ENCODE results near the gene THBS3.
A peak's percentile ranks its signal among the peaks of the same experiment; 100 is the strongest.
"Not testable (repeated sequence)": the region's sequence is repeated elsewhere in the genome, so short reads cannot be mapped to it uniquely, and the experiment has no call there.

Gene THBS3

DNA sequence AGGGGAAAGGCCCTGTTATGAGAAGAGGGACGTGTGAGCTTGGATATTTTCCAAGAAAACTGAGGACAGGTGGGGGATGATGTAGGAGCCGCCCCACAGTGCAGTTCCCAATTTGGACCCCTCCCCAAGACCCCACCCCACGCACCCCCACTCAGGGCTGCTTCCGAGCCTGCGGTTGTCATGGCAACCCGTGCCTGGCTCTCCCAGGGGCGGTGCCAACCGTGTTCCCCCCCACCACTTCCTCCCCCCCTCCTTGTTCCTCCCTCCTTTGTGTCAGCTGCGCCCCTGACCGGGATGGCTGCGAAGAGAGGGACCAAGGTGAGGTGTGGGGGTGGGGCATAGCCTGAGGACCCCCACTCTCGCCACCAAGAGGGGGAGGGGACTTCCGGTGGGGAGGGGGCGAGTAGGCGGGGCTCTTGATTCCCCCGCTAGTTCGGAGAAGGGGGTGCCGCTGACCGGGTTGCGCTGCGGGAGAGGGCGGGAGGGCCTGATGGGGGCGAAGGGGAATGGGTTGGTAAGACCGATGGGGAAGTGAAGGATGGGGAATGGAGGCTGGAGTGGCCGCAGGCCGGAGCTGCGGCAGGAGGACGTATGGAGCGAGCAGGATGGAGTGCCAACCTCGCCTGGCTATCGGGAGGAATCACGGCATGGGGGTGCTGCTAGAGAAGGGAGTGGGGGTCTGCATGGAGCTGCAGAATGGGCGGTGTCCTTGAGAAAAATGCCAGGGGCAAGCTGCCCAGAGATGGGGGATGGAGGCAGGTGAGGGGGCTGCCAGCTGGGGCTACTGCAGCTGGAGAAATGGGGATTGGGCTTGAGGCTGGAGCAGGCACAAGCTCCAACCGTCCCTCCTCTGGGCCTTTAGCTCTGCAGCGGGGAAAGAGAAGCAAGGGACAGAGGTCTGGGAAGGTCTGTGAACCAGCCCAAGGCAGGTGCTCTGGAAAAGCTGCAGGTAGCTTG lies 33.1 kb downstream of the THBS3 start:
- DNase-seq (ENCODE audit: low read depth in 2 of 3, low spot score in 1 of 3): peak in 2 of 3 donors; percentile 34 to 35

DNA sequence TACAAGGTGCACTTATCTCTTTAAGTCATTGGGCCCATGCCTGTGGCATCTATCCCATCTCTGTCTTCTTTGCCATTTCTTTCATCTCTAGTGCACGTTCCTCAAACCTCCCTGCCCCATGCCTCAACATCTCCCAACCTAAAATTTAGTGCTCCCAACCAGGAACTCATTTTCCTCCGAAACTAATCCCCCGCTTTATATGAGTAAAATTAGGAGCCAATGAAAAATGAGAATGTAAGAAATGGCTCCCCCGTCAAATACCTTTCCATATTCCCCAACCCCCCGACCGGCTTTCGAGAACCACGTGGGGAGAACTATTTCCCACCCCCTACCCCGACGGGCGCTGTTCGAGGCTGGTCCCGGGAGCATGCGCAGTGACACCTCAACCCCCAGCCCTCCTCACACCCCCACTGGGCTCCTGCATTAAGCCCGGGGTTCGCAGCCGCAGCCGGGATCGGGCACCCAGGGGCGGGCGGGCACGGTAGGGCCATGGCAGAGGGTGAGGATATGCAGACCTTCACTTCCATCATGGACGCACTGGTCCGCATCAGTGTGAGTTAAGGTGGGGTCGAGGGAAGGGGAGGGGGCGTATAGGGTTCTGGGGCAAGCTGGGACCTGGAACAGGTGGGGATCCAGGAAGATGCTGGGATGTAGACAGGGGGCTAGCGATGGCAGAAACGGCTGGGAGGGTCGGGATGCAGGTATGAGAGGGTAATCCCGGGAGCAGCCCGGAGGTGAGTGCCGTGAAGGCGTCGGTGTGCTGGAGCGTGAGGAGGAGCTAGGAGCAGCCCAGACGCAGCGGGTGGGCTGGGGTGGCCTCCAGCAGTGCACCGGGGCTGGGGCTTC lies 34.0 kb downstream of the THBS3 start, which contains the start of gene TRIM46:
Gene TRIM46 (plus strand): TSS at position 372 of the 846 bp plus-strand sequence. CDS start 118 bp downstream, at position 490.
- DNase-seq (ENCODE audit: low read depth in 2 of 3, low spot score in 1 of 3): peak; percentile 60 to 67 (median 63)

DNA sequence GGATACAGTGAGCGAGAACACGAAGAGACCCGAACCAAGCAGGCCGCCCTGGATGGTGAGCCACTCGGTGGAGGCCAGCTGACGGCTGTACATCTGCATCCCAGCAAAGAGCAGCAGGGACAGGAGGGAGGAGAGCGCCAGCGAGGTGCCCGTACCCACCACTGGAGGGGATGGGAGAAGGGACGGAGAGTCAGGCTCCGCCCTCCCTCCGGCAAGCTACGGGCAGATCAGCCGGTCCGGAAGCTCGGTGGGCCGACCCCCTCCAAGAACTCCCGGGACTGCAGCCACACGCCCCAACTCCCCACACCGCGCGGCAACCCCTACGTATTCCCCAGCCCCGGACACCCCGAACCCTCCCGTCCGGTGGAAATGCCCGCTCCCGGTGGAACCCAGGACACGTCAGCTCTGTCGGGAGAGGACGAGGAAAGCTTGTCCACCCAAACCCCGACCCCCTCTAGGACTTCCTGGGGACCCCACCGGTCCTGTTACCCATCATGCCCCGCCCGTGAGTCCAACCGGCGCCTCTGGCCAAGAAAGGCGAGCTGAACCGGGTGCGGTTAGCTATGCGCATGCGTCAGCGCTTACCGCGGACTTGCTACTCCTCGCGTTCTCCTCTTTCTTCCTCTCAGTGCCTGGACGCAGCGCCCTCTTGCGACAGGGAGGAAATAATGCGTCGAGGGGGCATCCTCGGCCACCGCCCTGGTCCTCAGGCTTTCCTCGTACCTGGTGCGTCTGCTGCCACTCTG lies 34.8 kb downstream of the THBS3 start, which contains the start of gene KRTCAP2:
Gene KRTCAP2 (minus strand): TSS at position 573 of the 746 bp plus-strand sequence. CDS start 80 bp downstream, at position 493.
- DNase-seq (ENCODE audit: low read depth in 2 of 3, low spot score in 1 of 3): peak; percentile 92 to 94 (median 93)

DNA sequence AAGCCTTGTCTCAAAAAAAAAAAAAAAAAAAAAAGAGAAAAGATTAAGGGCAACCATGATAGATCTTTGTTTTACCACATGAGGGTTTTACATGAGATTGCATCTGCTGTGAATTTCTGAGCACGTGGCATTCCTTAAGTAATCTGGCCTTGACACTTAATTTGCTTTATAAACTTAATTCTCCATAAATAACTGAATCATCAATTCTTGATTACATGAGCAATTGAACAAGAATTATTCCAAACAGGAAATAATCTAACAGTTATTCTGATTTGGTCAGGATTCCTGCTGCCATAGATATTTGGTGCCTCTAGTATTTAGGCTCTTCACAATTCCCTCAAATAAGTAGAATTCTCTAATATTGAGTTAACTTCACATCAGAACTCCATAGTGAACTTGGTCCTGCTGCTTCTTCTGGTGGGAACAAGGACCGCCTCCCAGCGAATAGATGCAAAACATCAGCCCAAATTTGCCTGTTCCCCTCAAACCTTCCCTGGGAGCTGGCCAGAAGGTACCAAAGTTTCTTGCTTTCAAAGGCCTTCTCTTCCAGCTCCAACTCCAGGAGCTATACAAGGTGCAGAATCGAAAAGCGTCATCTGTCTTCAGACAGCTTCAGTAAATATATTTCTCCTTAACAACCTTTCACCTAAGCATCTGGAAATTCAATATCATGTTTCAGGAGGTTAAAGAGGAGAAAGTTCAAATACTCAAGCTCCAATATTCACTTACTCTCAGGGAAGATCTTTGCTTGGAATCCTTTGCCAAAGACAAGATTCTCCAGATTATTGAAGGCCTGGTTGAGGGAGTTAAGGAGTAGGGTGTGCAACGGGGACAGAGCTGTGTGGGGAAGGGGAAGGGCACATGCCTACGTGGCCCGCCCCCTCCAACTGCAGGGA lies 35.6 kb downstream of the THBS3 start:
- no peak for DNase-seq (ENCODE audit: low read depth in 2 of 3, low spot score in 1 of 3)

DNA sequence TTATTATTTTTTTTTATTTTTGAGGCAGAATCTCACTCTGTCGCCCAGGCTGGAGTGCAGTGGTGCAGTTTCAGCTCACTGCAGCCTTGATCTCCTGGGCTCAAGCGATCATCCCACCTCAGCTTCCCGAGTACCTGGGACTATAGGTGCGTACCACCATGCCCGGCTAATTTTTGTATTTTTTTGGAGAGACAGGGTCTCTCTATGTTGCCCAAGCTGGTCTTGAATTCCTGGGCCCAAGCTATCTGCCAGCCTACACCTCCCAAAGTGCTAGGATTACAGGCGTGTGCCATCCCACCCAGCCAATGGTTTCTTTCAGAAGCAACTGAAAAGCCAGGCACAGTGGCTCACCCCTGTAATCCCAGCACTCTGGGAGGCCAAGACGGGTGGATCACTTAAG lies 36.9 kb downstream of the THBS3 start:
- no peak for DNase-seq (ENCODE audit: low read depth in 2 of 3, low spot score in 1 of 3)

DNA sequence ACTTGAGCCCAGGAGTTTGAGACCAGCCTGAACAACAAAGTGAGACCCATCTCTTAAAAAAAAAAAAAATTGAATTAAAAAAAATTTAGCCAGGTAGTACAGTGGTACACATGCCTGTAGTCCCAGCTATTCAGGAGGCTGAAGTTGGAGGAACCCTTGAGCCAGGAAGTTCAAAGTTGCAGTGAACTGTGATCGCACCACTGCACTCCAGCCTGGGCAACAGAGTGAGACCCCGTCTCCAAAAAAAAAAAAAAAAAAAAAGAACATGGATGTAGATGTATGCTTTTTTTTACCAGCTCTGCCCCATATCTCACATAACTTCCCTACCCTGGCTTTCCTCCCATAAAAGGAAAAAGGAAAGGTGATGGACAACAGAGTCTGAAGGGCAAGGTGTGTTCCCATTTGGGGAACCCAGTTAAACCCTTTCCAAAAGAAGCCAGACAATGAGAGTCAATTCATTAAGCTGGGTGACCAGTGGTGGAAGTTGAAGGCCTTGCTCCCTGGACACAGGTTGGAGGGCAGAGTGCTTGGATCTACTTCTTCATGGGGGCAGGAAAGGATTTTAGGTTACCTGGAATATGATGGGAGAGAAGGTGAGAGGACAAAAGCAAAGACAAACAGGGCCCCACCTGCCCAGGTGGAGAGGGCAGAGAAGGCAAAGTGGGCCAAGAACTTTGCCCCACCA lies 37.5 kb downstream of the THBS3 start:
- DNase-seq (ENCODE audit: low read depth in 2 of 3, low spot score in 1 of 3): no peak

DNA sequence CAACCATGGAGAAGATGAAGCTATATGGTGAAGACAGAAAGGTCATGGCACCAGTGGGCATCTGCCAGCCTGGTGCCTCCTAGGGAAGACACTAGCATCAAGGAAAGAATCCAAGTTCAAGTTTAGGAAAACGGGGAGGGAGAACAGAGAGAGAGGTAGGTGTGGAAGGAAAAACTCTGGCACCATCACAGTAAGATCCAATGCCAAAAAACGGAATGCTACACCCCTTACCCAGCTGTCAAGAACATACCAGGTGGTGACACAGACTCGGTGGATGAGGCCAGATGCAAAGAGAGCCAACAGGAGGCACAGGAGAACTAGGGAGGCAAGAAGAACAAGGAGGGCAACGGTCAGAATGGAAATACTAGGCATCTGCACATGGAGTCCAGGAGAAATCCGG lies 38.2 kb downstream of the THBS3 start:
- DNase-seq (ENCODE audit: low read depth in 2 of 3, low spot score in 1 of 3): no peak

DNA sequence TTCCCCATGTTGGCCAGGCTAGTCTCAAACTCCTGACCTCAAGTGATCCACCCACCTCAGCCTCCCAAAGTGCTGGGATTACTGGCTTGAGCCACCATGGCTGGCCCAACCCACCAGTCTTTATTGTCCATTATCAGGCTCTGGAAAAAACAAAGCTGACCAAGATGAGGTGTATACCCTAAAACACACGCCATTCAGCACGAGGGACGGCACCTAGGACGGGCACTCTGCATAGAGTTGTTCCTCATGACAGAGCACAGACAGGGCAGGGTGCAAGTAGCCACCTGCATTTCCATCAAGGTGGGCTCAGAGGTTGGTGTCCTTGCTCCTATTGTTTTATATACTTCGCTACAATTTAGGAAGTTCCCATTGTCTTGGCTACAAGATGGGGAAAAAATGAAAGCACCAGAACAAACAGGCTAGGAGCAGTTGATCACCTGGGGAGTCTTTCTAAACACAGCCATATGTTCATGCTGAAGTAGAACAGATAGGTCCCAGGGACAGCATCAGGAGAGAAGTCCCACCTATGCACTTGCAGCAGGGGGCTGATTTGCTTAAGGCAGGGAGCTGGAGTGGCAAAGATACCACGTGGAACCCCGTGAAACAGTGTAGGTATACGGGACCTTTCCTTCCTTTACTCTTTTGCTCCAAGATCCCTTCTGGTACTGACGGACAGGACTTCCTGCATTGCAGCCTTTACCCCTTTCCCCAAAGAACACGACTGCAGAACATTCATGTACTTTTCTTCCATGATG lies 39.1 kb downstream of the THBS3 start:
- DNase-seq (ENCODE audit: low read depth in 2 of 3, low spot score in 1 of 3): no peak

DNA sequence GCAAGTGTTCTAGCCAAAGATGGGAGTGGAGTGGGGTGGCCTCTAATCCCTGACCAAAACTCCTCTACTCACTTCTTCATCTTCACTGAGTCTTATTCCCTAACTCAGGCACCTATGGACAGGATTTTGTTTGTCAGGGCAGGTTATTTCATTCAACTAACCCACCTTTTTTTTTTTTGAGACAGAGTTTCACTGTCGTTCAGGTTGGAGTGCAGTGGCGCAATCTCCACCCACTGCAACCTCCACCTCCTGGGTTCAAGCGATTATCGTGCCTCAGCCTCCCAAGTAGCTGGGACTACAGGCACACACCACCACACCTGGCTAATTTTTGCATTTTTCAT lies 39.6 kb downstream of the THBS3 start:
- DNase-seq (ENCODE audit: low read depth in 2 of 3, low spot score in 1 of 3): not testable (repeated sequence)

DNA sequence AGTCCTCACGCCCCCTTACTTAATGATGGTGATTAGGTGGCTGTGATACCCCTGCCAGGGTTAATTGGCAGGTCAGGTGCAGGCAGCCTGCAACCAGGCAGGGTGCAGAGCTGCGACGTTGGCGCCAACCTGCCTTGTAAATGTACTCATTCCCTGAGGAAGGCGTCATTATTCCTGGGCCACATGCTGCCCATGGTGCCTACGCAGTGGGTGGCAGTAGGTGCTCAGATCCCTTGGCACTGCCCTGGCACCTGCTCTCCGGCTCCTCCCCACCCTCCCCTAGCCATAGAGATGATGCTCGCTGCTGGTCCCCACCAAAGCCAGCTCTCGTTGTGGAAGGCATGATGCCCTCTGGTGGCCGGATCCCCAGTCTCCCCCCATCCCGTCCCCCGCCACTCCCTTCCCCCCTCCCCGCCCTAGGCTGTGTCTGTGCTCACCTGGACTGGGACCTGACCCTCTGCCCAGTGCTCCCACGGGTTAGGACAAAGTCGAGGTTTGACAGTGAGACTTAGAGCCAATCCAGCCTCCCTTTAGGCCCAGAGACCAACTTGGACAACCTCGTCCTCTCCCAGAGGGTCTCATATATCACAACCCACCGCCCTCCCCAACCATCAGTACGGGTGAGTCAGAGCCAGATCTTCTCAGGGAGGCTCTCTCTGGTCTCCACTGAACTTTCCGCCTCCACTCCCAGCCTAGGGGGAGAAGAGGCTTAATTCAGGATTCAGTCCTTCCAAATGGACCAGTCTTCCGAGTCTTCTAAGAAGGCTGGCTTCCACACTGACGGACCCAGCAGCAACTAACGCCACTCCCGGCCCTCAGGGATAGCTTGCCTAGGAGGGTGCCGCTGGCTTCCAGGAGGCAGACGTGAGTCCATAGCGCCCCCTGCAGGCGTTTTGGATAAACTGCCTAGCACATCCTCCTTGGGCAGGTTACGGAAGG lies 40.3 kb downstream of the THBS3 start:
- peak; percentile 79 to 90 (median 82) for DNase-seq (ENCODE audit: low read depth in 2 of 3, low spot score in 1 of 3)

DNA sequence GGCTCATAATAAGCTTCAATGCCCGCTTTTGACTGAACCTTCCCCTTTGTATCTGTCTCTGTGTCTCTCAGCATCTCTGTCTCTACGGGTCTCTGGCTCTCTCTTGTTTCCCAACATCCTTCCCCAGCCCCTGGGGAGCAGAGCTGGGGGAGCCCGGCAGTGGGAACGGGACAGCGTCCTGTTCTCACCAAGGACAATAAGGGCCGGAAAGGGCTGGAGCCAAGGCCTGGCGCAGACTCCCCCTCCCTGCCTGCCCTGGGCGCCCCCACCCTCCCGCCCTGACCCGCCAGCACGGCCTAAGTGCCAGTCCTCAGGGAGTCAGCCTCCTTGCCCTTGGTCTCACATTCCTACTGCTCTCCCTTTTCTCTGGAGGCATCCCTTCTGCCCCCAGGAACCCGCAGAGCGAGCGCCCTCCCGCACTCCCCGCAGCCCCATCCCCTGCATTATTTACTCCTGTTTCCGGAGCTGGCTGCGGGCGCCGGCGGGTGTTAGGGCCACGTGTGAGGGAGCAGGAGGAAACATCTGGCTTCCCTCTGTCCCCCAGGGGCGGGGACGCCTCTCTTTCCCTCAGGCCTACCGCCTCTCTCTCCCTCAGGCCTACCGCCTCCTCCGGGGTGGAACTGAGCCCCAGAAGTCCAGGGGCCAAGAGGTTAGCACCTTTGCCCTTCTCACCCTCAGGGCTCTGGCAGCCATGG lies 41.1 kb downstream of the THBS3 start:
- no peak for DNase-seq (ENCODE audit: low read depth in 2 of 3, low spot score in 1 of 3)

DNA sequence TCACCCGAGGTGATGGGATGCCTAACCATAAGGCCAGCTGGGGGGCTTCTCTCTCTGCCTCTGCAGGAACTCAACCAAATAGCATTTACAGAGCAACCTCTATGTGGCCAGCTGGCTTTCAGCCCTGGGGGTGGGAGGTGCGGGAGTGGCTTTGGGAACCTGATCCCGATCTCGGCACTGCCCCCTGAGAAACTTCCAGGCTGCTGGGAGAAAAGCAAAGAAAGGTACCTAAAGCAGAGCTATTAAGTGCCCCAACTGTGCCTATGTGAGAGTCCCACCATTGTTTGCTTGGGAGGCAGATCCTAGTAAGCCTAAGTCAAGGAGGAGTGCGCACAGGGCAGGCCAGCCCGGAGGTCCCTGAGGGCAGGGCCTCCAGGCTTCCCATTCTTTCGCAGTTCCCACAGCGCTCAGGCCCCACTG lies 41.6 kb downstream of the THBS3 start:
- DNase-seq (ENCODE audit: low read depth in 2 of 3, low spot score in 1 of 3): no peak

DNA sequence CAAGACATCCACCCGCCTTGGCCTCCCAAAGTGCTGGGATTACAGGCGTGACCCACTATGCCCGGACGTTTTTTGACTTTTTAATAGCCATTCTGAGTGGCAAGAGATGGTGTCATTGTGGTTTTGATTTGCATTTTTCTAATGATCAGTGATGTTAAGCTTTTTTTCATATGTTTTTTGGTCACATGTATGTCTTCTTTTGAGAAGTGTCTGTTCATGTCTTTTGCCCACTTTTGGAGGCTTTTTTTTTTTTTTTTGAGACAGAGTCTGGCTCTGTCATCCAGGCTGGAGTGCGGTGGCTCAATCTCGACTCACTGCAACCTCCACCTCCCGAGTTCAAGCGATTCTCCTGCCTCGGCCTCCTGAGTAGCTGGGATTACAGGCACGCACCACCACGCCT lies 43.1 kb downstream of the THBS3 start:
- not testable (repeated sequence) for DNase-seq (ENCODE audit: low read depth in 2 of 3, low spot score in 1 of 3)

DNA sequence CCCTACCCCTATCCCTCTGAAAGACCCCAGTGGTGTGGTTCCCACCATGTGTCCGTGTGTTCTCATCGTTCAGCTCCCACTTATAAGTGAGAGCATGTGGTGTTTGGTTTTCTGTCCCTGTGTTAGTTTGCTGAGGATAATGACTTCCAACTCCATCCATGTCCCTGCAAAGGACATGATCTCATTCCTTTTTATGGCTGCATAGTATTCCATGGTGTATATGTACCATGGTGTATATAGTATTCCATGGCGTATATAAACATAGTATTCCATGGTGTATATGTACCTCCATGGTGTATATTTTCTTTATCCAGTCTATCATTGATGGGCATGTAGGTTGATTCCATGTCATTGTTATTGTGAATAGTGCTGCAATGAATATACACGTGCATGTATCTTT lies 43.9 kb downstream of the THBS3 start:
- not testable (repeated sequence) for DNase-seq (ENCODE audit: low read depth in 2 of 3, low spot score in 1 of 3)

DNA sequence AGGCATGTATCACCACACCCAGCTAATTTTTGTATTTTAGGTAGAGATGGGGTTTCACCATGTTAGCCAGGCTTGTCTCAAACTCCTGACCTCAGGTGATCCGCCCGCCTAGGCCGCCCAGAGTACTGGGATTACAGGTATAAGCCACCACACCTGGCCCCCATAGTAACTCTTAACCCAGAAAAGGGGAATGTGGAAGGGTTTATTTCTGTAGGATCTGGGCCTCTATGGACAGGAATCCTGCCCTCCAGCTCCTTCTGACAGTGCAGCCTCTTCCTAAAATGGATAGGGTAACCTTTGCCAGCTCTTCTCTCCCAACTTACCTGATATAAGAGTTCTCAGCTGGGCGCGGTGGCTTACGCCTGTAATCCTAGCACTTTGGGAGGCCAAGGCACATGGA lies 45.1 kb downstream of the THBS3 start:
- DNase-seq (ENCODE audit: low read depth in 2 of 3, low spot score in 1 of 3): not testable (repeated sequence)

DNA sequence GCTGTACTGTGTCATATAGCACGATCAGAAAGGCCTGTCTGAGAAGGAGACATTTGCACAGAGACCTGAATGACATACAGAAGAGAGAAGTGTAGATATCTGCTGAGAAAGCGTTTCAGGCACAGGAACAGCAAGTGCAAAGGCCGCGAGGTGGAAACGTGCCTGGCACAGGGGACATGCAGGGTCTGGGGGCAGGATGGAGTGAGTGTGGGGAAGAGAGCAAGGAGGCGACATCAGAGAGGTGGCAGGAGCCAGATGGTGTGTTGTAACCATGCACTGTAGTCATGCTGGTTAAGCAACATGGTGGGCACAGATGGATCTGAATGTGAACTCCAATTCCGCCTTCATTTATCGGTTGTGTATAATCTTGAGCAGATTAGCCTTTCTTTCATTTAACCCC lies 47.6 kb downstream of the THBS3 start:
- DNase-seq (ENCODE audit: low read depth in 2 of 3, low spot score in 1 of 3): no peak

DNA sequence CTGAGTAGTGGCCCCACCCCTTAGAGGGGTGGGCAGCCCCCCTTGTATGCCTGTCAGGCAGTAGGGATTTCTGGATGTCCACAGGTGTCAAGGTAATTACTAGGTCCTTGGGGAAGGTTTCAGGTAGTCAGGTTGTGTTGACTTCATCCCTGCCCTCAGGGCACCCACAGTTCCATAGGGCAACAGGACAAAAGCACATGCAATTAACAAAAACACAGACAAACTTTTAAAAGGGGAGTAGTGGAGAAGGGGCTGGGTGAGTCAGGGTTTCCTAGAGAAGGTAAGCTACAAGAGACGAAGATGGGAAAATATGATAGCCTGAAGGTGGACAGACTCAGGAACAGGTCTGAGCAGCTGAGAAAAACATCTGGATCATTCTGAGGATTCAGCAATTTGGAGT lies 48.7 kb downstream of the THBS3 start:
- DNase-seq (ENCODE audit: low read depth in 2 of 3, low spot score in 1 of 3): no peak
